ENCODE measurements around the gene MOSPD2. TPM values are rescaled to one million over a fixed set of nuclear protein-coding genes. Genes with fewer than 3 reads are reported as not detected.

Gene MOSPD2
- total and polyA plus RNA-seq, 10 of the 15 experiments (the other 5 are each of a cell fraction or from before 2014, with no cell fraction given), result 4.9 to 14.7 (median 7.4) TPM

DNA sequence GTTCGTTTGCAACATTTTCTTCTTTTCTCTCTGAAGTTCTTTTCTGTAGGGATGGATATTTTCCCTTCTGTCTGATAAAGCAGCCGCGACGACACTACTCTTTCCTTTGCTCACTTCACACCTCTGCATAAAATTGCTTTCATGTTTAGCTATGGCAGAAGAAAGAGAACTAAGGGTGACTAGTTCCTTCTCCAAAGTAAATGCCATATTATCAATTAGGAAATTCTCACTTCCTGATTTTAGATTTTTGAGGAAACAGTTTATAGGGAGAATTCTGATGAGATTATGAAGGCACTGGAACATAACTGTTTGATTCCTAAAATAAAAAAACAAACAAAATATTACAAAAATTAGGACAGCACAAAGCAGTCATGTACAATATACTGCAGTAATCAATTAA, 29.6 kb upstream of the MOSPD2 start:
- ChIA-PET RAD21 (ENCODE audit: unreplicated experiment) (no interaction called here), SMC1A (ENCODE audit: uncharacterized antibody, unreplicated experiment) (no interaction called here), POLR2A (no interaction called here), CTCF (no interaction called here)
- Histone ChIP-seq H3K9ac (ENCODE audit: control insufficient read depth, insufficient read depth, low read length) (no peak overlapping the region), H4K20me1 (ENCODE audit: control insufficient read depth, insufficient read depth) (no peaks in the 10 kb centered on the region), H3K79me2 (ENCODE audit: control insufficient read depth, insufficient read depth, low read length) (no peaks in the 10 kb centered on the region), H3K4me1 (ENCODE audit: control insufficient read depth, insufficient read depth, low read length) (no peaks in the 10 kb centered on the region), H3K27ac (ENCODE audit: control insufficient read depth, insufficient read depth) (no peak overlapping the region), H3K9me3 (replicated peaks; ENCODE audit: control insufficient read depth, insufficient read depth, low read length) (no peaks in the 10 kb centered on the region), H3K27me3 (replicated peaks in 1 of 2; ENCODE audit: control insufficient read depth in 2 of 2, insufficient read depth in 2 of 2, low read length in 1 of 2) (no peaks in the 10 kb centered on the region), H3K36me3 (ENCODE audit: control insufficient read depth in 2 of 2, insufficient read depth in 2 of 2, low read length in 1 of 2) (no peaks in the 10 kb centered on the region), H3K4me2 (ENCODE audit: control insufficient read depth, insufficient read depth) (no peak overlapping the region), H2AFZ (ENCODE audit: control insufficient read depth, low read depth, low read length) (no peak overlapping the region), H3K4me3 (no peak overlapping the region)
- intact Hi-C loops (cut with micrococcal nuclease; ENCODE audit: unreplicated experiment) (no loop called here), in situ Hi-C loops (cut with MboI) (no loop called here)
- no peak for DNase-seq (ENCODE audit: low read depth, low spot score)
- FAIRE-seq, result no peak
- no peak for ATAC-seq
- no TSS peak for BruUV-seq (replicated peaks)
- WGBS (ENCODE audit: insufficient coverage, insufficient replicate concordance, low lambda C conversion rate, missing lambda C conversion rate), result 86% methylated on average over 4 of the region's 4 CpGs
- no peak for TF ChIP-seq STAT1 (conservative IDR thresholded peaks at IDR 0.05)
- no peak for TF ChIP-seq ZNF687 (IDR thresholded peaks at IDR 0.05)
- no peak for TF ChIP-seq SREBF1 (IDR thresholded peaks at IDR 0.05; ENCODE audit: low read length)
- TF ChIP-seq EP300 (IDR thresholded peaks at IDR 0.05; ENCODE audit: borderline replicate concordance in 1 of 2, control insufficient read depth in 1 of 2, low read depth in 2 of 2, low read length in 2 of 2), result no peak
- TF ChIP-seq NR2C2 (IDR thresholded peaks at IDR 0.05; ENCODE audit: borderline replicate concordance, control insufficient read depth, insufficient read length, low read depth), result no peak
- TF ChIP-seq, protein P1, sequence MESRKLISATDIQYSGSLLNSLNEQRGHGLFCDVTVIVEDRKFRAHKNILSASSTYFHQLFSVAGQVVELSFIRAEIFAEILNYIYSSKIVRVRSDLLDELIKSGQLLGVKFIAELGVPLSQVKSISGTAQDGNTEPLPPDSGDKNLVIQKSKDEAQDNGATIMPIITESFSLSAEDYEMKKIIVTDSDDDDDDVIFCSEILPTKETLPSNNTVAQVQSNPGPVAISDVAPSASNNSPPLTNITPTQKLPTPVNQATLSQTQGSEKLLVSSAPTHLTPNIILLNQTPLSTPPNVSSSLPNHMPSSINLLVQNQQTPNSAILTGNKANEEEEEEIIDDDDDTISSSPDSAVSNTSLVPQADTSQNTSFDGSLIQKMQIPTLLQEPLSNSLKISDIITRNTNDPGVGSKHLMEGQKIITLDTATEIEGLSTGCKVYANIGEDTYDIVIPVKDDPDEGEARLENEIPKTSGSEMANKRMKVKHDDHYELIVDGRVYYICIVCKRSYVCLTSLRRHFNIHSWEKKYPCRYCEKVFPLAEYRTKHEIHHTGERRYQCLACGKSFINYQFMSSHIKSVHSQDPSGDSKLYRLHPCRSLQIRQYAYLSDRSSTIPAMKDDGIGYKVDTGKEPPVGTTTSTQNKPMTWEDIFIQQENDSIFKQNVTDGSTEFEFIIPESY (IDR thresholded peaks at IDR 0.05), result no peak
- no peak for TF ChIP-seq POLR2AphosphoS2 (IDR thresholded peaks at IDR 0.05; ENCODE audit: low read depth, low read length)
- TF ChIP-seq HDAC6 (IDR thresholded peaks at IDR 0.05; ENCODE audit: unreplicated experiment), result no peak
- no peak for TF ChIP-seq USF2 (IDR thresholded peaks at IDR 0.05; ENCODE audit: borderline replicate concordance, low read depth, low read length)
- no peak for TF ChIP-seq STAT3 (IDR thresholded peaks at IDR 0.05; ENCODE audit: low read depth, low read length)
- no peak for TF ChIP-seq NFYA (IDR thresholded peaks at IDR 0.05; ENCODE audit: borderline replicate concordance, low read depth, low read length)
- no peak for TF ChIP-seq SREBF2 (IDR thresholded peaks at IDR 0.05; ENCODE audit: low read length)
- TF ChIP-seq TCF3 (IDR thresholded peaks at IDR 0.05; ENCODE audit: borderline replicate concordance, insufficient read depth, low read depth, low read length), result no peak
- TF ChIP-seq, protein P2, sequence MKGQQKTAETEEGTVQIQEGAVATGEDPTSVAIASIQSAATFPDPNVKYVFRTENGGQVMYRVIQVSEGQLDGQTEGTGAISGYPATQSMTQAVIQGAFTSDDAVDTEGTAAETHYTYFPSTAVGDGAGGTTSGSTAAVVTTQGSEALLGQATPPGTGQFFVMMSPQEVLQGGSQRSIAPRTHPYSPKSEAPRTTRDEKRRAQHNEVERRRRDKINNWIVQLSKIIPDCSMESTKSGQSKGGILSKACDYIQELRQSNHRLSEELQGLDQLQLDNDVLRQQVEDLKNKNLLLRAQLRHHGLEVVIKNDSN (IDR thresholded peaks at IDR 0.05; ENCODE audit: borderline replicate concordance, extremely low read length, insufficient read depth, low read depth, low read length), result no peak
- TF ChIP-seq, protein P3, sequence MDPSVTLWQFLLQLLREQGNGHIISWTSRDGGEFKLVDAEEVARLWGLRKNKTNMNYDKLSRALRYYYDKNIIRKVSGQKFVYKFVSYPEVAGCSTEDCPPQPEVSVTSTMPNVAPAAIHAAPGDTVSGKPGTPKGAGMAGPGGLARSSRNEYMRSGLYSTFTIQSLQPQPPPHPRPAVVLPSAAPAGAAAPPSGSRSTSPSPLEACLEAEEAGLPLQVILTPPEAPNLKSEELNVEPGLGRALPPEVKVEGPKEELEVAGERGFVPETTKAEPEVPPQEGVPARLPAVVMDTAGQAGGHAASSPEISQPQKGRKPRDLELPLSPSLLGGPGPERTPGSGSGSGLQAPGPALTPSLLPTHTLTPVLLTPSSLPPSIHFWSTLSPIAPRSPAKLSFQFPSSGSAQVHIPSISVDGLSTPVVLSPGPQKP (IDR thresholded peaks at IDR 0.05; ENCODE audit: low read depth, low read length), result no peak
- no peak for TF ChIP-seq RB1 (IDR thresholded peaks at IDR 0.05; ENCODE audit: borderline replicate concordance)
